ENCODE data around the gene KRTAP10-11.

DNA sequence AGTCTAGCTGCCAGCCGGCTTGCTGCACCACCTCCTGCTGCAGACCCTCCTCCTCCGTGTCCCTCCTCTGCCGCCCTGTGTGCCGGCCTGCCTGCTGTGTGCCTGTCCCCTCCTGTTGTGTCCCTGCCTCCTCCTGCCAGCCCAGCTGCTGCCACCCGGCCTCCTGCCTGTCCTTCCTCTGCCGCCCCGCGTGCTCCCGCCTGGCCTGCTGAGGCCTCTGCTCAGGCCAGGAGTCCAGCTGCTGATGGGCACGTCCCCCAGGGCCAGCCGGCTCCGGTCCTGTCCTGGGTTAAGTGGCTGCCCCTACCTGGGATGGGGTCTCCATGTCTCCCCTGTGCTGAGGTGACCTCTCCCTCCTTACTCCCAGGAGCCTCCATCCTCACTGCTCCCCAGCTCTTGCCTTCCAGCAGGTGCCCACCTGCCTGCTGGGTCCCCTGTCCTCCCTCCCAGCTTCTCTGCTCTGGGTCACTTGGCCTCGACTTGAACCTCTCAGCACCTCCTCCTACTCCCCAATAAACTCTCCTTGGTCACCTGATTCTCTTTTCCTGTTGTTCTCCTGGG, 33.5 kb upstream of the KRTAP10-11 start:
- TF ChIP-seq POLR2A (IDR thresholded peaks at IDR 0.05), result no peak
- TF ChIP-seq, protein P1, sequence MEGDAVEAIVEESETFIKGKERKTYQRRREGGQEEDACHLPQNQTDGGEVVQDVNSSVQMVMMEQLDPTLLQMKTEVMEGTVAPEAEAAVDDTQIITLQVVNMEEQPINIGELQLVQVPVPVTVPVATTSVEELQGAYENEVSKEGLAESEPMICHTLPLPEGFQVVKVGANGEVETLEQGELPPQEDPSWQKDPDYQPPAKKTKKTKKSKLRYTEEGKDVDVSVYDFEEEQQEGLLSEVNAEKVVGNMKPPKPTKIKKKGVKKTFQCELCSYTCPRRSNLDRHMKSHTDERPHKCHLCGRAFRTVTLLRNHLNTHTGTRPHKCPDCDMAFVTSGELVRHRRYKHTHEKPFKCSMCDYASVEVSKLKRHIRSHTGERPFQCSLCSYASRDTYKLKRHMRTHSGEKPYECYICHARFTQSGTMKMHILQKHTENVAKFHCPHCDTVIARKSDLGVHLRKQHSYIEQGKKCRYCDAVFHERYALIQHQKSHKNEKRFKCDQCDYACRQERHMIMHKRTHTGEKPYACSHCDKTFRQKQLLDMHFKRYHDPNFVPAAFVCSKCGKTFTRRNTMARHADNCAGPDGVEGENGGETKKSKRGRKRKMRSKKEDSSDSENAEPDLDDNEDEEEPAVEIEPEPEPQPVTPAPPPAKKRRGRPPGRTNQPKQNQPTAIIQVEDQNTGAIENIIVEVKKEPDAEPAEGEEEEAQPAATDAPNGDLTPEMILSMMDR (IDR thresholded peaks at IDR 0.05 in 4 of 5, conservative IDR thresholded peaks at IDR 0.05 in 1 of 5), result no peak
